ENCODE data around the gene ARSB.
A peak's percentile ranks its signal among the peaks of the same experiment; 100 is the strongest.

Gene ARSB

DNA sequence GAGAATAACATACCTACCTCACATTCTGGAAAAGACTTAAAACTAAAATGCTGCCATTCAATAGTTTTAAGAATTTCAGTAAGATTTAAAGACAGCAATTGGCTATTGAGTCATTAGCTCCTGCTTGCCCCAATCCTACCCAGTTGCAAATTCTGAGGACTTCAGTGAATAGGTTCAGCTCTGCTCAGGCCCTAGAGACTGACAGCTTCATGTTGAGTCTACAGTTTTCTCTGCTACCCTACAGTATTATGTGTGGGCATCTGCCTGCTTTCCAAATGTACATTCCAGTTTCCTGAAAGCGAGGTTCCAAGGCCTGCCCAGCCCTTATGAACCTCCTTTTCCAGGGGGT lies 61.5 kb downstream of the ARSB start:
- no peak overlapping the region for H3K9ac ChIP-seq (ENCODE audit: low read length)
- no peaks in the 10 kb centered on the region for H3K36me3 ChIP-seq (ENCODE audit: insufficient read depth, low read length)
- H3K79me2 ChIP-seq (ENCODE audit: insufficient read depth, low read length): no peaks in the 10 kb centered on the region
- H3K4me2 ChIP-seq (ENCODE audit: low read length): no peak overlapping the region
- no peak overlapping the region for H2AFZ ChIP-seq (ENCODE audit: low read length)
- no peak overlapping the region for H3K4me3 ChIP-seq (ENCODE audit: low read depth, low read length, poor library complexity, severe bottlenecking)
- H3K27me3 ChIP-seq (ENCODE audit: insufficient read depth, low read length): no peaks in the 10 kb centered on the region
- no peak overlapping the region for H3K27ac ChIP-seq (ENCODE audit: low read depth, low read length, poor library complexity, severe bottlenecking)
- TF ChIP-seq EZH2 (IDR thresholded peaks at IDR 0.05; ENCODE audit: borderline replicate concordance, low read length): no peak
- TF ChIP-seq, protein P1, sequence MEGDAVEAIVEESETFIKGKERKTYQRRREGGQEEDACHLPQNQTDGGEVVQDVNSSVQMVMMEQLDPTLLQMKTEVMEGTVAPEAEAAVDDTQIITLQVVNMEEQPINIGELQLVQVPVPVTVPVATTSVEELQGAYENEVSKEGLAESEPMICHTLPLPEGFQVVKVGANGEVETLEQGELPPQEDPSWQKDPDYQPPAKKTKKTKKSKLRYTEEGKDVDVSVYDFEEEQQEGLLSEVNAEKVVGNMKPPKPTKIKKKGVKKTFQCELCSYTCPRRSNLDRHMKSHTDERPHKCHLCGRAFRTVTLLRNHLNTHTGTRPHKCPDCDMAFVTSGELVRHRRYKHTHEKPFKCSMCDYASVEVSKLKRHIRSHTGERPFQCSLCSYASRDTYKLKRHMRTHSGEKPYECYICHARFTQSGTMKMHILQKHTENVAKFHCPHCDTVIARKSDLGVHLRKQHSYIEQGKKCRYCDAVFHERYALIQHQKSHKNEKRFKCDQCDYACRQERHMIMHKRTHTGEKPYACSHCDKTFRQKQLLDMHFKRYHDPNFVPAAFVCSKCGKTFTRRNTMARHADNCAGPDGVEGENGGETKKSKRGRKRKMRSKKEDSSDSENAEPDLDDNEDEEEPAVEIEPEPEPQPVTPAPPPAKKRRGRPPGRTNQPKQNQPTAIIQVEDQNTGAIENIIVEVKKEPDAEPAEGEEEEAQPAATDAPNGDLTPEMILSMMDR (IDR thresholded peaks at IDR 0.05; ENCODE audit: low read length): no peak
- no peaks in the 10 kb centered on the region for H3K9me3 ChIP-seq (ENCODE audit: low read length)
- no peaks in the 10 kb centered on the region for H3F3A ChIP-seq (ENCODE audit: insufficient read depth, low read length)
- H4K20me1 ChIP-seq (ENCODE audit: insufficient read depth, low read length): no peaks in the 10 kb centered on the region
- no peaks in the 10 kb centered on the region for H3K4me1 ChIP-seq (ENCODE audit: insufficient read depth, low read length, severe bottlenecking)
- no peaks in the 10 kb centered on the region for H3K9me2 ChIP-seq (ENCODE audit: low read depth, low read length)

DNA sequence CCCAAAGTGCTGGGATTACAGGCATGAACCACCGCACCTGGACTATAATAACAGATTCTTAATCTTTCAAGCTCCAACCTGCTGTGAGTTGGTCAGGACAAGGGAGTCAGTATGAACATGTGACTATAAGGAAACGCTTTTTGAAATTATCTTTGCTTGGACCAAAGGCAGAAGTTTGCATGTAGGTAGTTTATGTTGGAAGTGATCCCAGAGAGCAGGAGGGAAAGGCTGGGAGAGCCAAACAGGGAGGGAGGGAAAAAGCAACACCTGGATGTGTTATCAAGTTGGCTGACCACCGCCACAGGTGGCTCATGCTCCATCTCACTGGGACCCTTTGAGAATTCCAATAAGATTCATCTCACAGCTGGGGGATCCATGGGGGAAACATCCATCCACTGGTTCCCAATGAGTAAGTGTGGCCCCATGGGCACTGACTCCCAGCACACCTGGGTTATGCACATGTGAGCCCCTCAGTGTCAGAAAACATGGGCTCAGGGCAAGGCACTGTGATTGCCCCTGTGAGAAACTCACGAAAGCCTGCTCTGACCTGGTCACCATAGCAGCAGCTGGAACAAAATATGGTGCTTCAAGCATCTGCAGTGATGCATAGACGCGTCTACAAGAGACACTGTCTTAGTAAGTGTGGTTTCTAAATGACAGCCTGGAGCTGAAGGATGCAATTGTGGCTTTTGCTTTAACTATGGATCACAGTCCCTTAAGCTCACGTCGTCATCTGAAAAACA lies 62.1 kb downstream of the ARSB start:
- H3K36me3 ChIP-seq (ENCODE audit: insufficient read depth, low read length): no peaks in the 10 kb centered on the region
- TF ChIP-seq, protein P1 (IDR thresholded peaks at IDR 0.05; ENCODE audit: low read length): no peak
- TF ChIP-seq EZH2 (IDR thresholded peaks at IDR 0.05; ENCODE audit: borderline replicate concordance, low read length): no peak
- H3K4me3 ChIP-seq (ENCODE audit: low read depth, low read length, poor library complexity, severe bottlenecking): no peak overlapping the region

DNA sequence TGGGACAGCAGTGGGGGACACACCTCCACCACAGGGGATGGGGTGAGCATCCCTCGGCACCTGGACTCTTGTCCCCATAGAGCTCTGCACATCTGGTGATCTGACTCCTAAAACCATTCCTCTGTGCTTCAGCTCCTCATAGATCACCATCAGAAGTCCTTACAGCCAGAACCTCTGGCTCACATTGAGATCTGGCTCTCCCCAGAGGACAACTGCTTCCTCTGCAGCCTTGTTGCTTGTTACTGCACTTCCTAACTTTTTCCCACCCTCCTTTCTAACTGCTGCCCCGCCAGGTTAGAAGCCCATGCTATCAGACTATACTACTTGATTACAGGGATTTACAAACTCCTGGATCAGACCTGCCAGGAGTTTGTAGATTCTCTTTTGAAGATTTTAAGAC lies 64.5 kb downstream of the ARSB start:
- Histone ChIP-seq H3K9ac (ENCODE audit: low read length) (no peak overlapping the region), H3K27ac (ENCODE audit: low read depth, low read length, poor library complexity, severe bottlenecking) (no peak overlapping the region), H2AFZ (ENCODE audit: low read length) (no peak overlapping the region), H3K4me2 (ENCODE audit: low read length) (no peak overlapping the region), H3K36me3 (ENCODE audit: insufficient read depth, low read length) (no peaks in the 10 kb centered on the region), H4K20me1 (ENCODE audit: insufficient read depth, low read length) (no peaks in the 10 kb centered on the region), H3K79me2 (ENCODE audit: insufficient read depth, low read length) (no peaks in the 10 kb centered on the region), H3K4me1 (ENCODE audit: insufficient read depth, low read length, severe bottlenecking) (no peaks in the 10 kb centered on the region), H3K27me3 (ENCODE audit: insufficient read depth, low read length) (no peaks in the 10 kb centered on the region), H3K4me3 (ENCODE audit: low read depth, low read length, poor library complexity, severe bottlenecking) (no peak overlapping the region), H3F3A (ENCODE audit: insufficient read depth, low read length) (no peaks in the 10 kb centered on the region), H3K9me3 (ENCODE audit: low read length) (no peaks in the 10 kb centered on the region), H3K9me2 (ENCODE audit: low read depth, low read length) (no peaks in the 10 kb centered on the region)
- TF ChIP-seq EZH2 (IDR thresholded peaks at IDR 0.05; ENCODE audit: borderline replicate concordance, low read length): no peak
- TF ChIP-seq, protein P1 (IDR thresholded peaks at IDR 0.05; ENCODE audit: low read length): peak; percentile 20; the same call in 1 of the 2 replicates

More for the DNA sequence above, 62.1 kb downstream of the ARSB start:
- H3K9ac ChIP-seq (ENCODE audit: low read length): no peak overlapping the region
- H3K27me3 ChIP-seq (ENCODE audit: insufficient read depth, low read length): no peaks in the 10 kb centered on the region
- H3F3A ChIP-seq (ENCODE audit: insufficient read depth, low read length): no peaks in the 10 kb centered on the region
- no peak overlapping the region for H3K4me2 ChIP-seq (ENCODE audit: low read length)
- H3K9me2 ChIP-seq (ENCODE audit: low read depth, low read length): no peaks in the 10 kb centered on the region
- H2AFZ ChIP-seq (ENCODE audit: low read length): no peak overlapping the region
- H4K20me1 ChIP-seq (ENCODE audit: insufficient read depth, low read length): no peaks in the 10 kb centered on the region
- H3K79me2 ChIP-seq (ENCODE audit: insufficient read depth, low read length): no peaks in the 10 kb centered on the region
- H3K9me3 ChIP-seq (ENCODE audit: low read length): no peaks in the 10 kb centered on the region
- H3K27ac ChIP-seq (ENCODE audit: low read depth, low read length, poor library complexity, severe bottlenecking): no peak overlapping the region
- no peaks in the 10 kb centered on the region for H3K4me1 ChIP-seq (ENCODE audit: insufficient read depth, low read length, severe bottlenecking)

Data from OCI-LY1 (cell line).